GM19238 (cell line): ENCODE measurements around the gene ZNF189.
"Not testable (repeated sequence)": the region's sequence is repeated elsewhere in the genome, so short reads cannot be mapped to it uniquely, and the experiment has no call there.

Experiments used
- DNase-seq: peaks from one replicate; pipeline ENCODE4 v3.0.0; 2011; ENCODE audit warnings: low spot score; ENCODE audit not compliant: insufficient read length

The ZNF189 gene

DNA sequence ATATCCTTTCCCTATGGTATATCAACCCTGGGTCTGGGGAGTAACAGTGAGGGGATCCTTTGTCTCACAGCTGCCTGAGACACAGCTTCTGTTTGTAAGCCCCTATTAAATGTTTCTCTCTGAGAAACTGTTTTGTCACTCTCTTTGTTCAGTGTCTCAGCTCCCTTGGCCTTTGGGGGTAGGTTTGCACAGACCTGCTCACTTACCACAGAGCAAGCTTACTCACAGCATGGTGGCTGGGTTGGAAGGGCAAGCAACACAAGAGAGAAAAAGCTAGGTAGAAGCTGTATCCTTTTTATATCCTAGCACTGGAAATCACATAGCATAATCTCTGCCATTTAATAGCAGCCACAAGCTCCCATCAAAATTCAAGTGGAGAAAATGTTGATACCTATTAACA, 18.4 kb upstream of the ZNF189 start:
- no peak for DNase-seq

DNA sequence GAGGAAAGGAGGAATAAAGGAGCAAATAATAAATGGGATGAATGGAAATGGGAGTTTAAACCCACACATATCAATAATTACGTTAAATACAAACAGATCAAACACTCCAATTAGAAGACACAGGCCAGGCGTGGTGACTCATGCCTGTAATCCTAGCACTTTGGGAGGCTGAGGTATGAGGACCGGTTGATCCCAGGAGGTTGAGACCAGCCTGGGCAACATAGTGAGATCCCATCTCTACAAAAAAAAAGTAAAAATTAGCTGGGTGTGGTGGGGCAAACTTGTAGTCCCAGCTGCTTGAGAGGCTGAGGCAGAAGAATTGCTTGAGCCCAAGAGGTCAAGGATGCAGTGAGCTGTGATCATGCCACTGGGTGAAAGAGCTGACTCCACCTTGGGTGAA, 17.5 kb upstream of the ZNF189 start:
- no peak for DNase-seq

DNA sequence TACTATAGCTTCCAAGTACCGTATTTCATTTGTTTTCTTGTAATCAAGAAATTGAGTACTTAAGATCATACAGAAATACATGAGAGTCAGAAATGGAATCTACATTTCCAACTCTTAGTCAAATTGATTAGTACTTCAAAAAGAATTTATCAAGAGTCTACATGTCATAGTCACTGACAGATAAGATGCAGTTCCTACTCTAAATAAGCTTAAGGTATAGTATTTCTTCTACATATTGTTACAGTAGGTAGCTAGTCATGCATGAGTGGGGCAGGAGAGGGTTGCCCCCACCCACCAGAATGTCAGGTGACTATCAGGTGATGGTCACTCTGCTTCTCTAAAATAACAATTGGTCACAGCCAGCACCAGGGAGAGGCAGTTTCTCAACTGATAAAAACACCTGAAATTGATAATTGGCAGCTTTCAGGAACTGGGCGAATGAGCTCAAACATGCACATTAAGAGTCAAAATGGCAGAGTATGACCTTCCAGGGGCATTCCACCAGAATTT, 16.8 kb upstream of the ZNF189 start:
- no peak for DNase-seq

GRCh38 chr9:101383361-101383760, 15.3 kb upstream of the ZNF189 start:
- no peak for DNase-seq

GRCh38 chr9:101384873-101385536, 13.6 kb upstream of the ZNF189 start, which contains the start of gene BAAT:
BAAT (minus strand) TSS chr9:101385006; CDS start chr9:101371404, 13,602 bp downstream.
- DNase-seq, result not testable (repeated sequence)

GRCh38 chr9:101387871-101388506, 10.7 kb upstream of the ZNF189 start:
- DNase-seq, result no peak

DNA sequence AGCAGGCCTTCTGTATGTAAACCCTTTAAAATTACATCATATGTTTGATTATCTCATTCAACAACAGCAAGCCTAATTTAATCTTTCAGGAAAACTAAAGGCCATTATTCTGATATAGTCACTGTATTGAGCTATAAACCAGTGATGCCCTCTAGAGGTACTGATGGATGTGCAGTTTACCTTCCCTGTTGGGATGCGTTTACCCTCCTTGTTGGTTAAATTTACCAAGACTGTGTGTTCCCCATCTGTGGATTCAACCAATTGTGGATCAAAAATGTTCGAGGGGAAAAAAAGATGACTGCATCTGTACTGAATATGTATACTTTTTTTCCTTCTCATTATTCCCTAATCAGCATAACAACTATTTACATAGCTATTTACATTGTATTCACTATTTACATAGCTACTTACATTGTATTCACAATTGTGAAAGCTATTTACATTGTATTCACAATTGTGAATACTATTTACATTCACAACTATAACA, 10.1 kb upstream of the ZNF189 start:
- DNase-seq, result no peak

DNA sequence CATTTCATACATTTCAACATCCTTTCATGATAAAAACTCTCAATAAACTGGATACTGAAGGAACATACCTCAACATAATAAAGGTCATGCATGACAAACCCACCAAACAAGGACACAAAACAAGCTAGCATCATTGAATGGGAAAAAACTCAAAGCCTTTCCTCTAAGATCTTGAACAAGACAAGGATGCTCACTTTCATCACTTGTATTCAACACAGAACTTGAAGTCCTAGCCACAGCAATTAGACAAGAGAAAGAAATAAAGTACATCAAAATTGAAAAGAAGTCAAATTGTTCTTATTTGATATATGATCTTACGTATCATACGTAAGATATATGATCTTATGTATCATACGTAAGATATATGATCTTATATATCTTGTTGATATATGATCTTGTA, 5.5 kb upstream of the ZNF189 start:
- DNase-seq, result no peak

DNA sequence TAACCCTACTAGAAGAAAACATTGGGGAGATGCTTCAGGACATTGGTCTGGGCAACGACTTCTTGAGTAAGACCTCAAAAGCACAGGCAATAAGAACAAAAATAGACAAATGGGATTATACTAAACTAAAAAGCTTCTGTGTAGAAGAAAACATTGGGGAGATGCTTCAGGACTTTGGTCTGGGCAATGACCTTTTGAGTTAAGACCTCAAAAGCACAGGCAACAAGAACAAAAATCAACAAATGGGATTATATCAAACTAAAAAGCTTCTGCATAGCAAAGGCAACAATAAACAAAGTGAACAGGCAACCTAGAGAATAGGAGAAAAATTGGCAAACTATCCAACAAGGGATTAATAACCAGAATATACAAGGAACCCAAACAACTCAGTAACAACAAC, 4.0 kb upstream of the ZNF189 start:
- DNase-seq, result no peak

- no peak for DNase-seq
Observed at GRCh38 chr9:101397746-101398067, 944 bp upstream of the ZNF189 start.

DNA sequence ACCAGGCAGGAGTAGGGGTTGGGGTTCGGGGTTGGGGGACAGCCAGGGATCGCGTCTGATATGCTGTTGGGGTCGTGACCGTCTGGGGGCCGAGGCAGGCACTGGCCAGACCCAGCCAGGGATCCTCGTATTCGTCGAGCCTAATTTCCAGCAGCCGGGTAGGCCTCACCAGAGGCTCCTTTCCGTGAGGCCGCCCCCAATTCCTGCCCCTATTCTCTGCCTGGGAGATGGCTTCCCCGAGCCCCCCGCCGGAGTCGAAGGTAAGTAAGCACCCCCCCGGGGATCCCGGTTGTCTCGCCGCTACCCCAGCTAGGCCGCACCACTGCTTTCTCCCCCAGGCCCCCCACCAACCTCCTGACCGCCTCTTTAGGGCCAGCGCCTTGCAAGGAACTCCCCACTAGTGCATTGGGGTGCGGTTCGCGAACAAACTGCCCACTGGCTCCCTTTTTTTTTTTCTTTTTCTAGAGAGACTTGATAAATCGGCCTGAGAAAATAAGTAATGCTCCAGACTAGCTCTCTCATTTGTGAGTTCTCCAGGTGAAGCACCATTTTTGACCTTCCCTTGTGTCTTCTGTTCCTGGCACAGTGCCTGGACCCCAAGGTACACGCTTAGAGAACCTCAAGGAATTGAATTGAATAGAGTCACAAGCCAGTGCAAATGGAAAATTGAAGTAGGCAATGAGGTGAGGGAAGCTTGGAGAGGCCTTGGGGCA, 435 bp downstream of the ZNF189 start:
- no peak for DNase-seq

- DNase-seq, result no peak
Observed at GRCh38 chr9:101399643-101399970, 956 bp downstream of the ZNF189 start.

DNA sequence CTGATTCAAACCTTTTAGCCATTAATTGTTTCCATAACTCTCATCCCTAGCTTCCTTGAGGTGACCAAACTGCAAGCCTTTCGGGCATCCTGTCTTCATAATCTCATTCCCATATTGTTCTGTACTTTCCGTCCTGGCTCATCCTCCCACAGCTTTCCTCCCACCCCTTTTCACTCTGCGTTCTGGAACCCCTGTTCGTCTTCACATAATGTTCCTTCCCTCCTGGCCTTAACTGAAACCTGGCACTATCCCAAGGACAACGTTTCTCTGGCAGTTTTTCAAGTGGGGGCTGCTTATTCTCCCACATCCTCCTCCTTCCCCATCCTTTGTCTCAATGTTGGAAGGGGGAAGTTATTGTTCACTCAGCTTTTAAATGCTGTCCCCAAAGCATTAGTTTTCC, 1.5 kb downstream of the ZNF189 start:
- DNase-seq, result no peak

- no peak for DNase-seq
Observed at GRCh38 chr9:101403516-101404285, 5.0 kb downstream of the ZNF189 start.

GRCh38 chr9:101408374-101409078, 9.9 kb downstream of the ZNF189 start:
- DNase-seq, result no peak

DNA sequence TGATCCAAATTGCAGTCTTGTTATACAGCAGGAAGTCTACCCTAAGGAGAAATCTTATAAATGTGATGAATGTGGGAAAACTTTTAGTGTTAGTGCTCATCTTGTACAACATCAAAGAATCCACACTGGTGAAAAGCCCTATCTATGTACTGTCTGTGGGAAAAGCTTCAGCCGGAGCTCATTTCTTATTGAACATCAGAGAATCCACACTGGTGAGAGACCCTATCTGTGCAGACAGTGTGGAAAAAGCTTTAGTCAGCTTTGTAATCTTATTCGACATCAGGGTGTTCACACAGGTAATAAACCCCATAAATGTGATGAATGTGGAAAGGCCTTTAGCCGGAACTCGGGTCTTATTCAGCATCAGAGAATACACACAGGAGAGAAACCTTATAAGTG, 10.4 kb downstream of the ZNF189 start:
- DNase-seq, result no peak

GRCh38 chr9:101414839-101415238, 16.2 kb downstream of the ZNF189 start:
- no peak for DNase-seq

GRCh38 chr9:101415578-101415977, 16.9 kb downstream of the ZNF189 start:
- DNase-seq, result no peak

- DNase-seq, result no peak
Observed at GRCh38 chr9:101417389-101417788, 18.7 kb downstream of the ZNF189 start.

DNA sequence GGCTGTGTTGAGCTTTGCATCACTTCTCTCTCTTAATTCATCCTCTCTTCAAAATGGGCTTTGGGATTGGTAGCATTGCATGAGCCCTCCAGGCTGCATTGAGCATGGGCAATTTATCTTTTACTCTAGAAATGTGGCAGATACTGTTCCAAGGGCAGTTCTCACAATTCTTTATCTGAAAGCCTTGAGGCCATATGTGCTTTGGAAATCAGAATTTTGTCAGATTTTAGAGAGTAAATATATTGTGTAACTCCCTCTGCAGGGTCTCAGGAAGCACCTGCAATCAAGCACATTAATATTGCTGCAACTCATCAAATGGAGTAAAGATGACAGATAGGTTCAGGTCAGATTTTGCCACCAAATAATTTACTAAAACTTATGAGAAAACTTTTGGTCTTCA, 19.3 kb downstream of the ZNF189 start:
- no peak for DNase-seq
